ENCODE results near the gene SPACDR. TPM values are rescaled to one million over a fixed set of nuclear protein-coding genes. Genes with fewer than 3 reads are reported as not detected.

SPACDR gene
- total and polyA plus RNA-seq, 9 of the 15 experiments (the other 6 are each of a cell fraction or from before 2014, with no cell fraction given): 0.07 to 0.55 (median 0.14) TPM; not detected in 1

- Histone ChIP-seq H3K4me1 (replicated peaks in 1 of 2; ENCODE audit: control insufficient read depth in 2 of 2, insufficient read depth in 2 of 2, low read length in 2 of 2) (peaks cover 27 to 42% of the 10 kb centered on the region in 2 experiments), H3K9ac (ENCODE audit: insufficient read depth in 1 of 2, low read depth in 2 of 2, low read length in 2 of 2) (peak within 1 kb of the TSS; percentile 96 to 97), H3K79me2 (ENCODE audit: control insufficient read depth, insufficient read depth, low read length) (peaks cover 39% of the 10 kb centered on the region), H3K27ac (ENCODE audit: extremely low read depth, low read depth, low read length) (peak within 1 kb of the TSS; percentile 98), H2AFZ (ENCODE audit: low read depth, low read length) (peak within 1 kb of the TSS; percentile 98), H3K4me3 (peak within 1 kb of the TSS; percentile 82), H3K4me2 (ENCODE audit: insufficient read depth, low read length) (peak within 1 kb of the TSS; percentile 97), H3K9me3 (replicated peaks; ENCODE audit: control insufficient read depth, insufficient read depth, low read depth, low read length) (peaks cover 4% of the 10 kb centered on the region; the same call in 1 of the 2 replicates), H3K27me3 (ENCODE audit: control insufficient read depth in 2 of 2, insufficient read depth in 2 of 2, low read length in 2 of 2) (no peaks in the 10 kb centered on the region), H3K9me1 (ENCODE audit: control insufficient read depth, insufficient read depth, low read length) (peaks cover 15% of the 10 kb centered on the region), H4K20me1 (replicated peaks; ENCODE audit: control insufficient read depth, insufficient read depth, low read length) (peaks cover 19% of the 10 kb centered on the region), H3K36me3 (ENCODE audit: control insufficient read depth, insufficient read depth, low read length) (peaks cover 30% of the 10 kb centered on the region)
- CTCF ChIA-PET (ENCODE audit: low intra/inter-chr PET ratio): no interaction called here
- DNase-seq (ENCODE audit: extremely low read depth in 1 of 4, low spot score in 3 of 4) (peak; percentile 90 to 100 (median 94)), ATAC-seq (peak; percentile 64), FAIRE-seq (no peak)
- intact Hi-C loops (cut with micrococcal nuclease): loop anchor here (2.0 kb wide), 1 partner anchor 16 kb away; no protein-coding TSS in a partner anchor
- 2% methylated on average over 64 of the region's 66 CpGs for WGBS (ENCODE audit: insufficient coverage, low coverage, missing lambda C conversion rate)
- POLR2A ChIA-PET: interaction anchor here (0.6 to 3.7 kb wide), 34 partner anchors 9 to 1317 kb away, joined by 3 to 58 read pairs (median 5); partner anchors contain the start of genes FBXO24, LRCH4, MOSPD3 and POP7
- in situ Hi-C loops (cut with MboI): no loop called here
- TSS peak; percentile 35 for BruUV-seq (replicated peaks)
- TF ChIP-seq MAFF (IDR thresholded peaks at IDR 0.05; ENCODE audit: low read length) (no peak), DNMT1 (IDR thresholded peaks at IDR 0.05) (0 out of 2 replicates have a peak, but pooled peaks have one; percentile 50), ZFPM2 (CRISPR knock-in tag; IDR thresholded peaks at IDR 0.05) (peak; percentile 90), BHLHE40 (IDR thresholded peaks at IDR 0.05; ENCODE audit: low read length) (peak; percentile 78), TSC22D4 (tag; IDR thresholded peaks at IDR 0.05) (no peak), NR3C1 (CRISPR knock-in tag; IDR thresholded peaks at IDR 0.05) (peak; percentile 95), FOSL1 (tag; conservative IDR thresholded peaks at IDR 0.05) (peak; percentile 39), NCOR1 (IDR thresholded peaks at IDR 0.05) (peak; percentile 85), RUNX1 (IDR thresholded peaks at IDR 0.05; ENCODE audit: low read depth) (no peak), KDM5B (IDR thresholded peaks at IDR 0.05; ENCODE audit: insufficient replicate concordance, low read depth, low read length) (peak; percentile 99), KHSRP (IDR thresholded peaks at IDR 0.05) (no peak), NFIC (IDR thresholded peaks at IDR 0.05) (peak; percentile 87), NUFIP1 (IDR thresholded peaks at IDR 0.05; ENCODE audit: partially characterized antibody) (peak; percentile 69), POLR2H (tag; IDR thresholded peaks at IDR 0.05; ENCODE audit: low read depth) (peak; percentile 98), MXI1 (IDR thresholded peaks at IDR 0.05; ENCODE audit: low read depth, low read length) (peak; percentile 29; the same call in 1 of the 2 replicates), ZNF707 (CRISPR knock-in tag; conservative IDR thresholded peaks at IDR 0.05) (no peak), HMG20B (CRISPR knock-in tag; IDR thresholded peaks at IDR 0.05) (peak; percentile 93), POLR2B (IDR thresholded peaks at IDR 0.05; ENCODE audit: low read depth, partially characterized antibody) (peak; percentile 100), KLF13 (tag; IDR thresholded peaks at IDR 0.05; ENCODE audit: borderline replicate concordance, low read depth) (peak; percentile 92), ZBTB43 (CRISPR knock-in tag; IDR thresholded peaks at IDR 0.05) (peak; percentile 93), E2F3 (CRISPR knock-in tag; IDR thresholded peaks at IDR 0.05) (peak; percentile 98), SUPT5H (IDR thresholded peaks at IDR 0.05) (peak; percentile 100), ZNF165 (CRISPR knock-in tag; IDR thresholded peaks at IDR 0.05; ENCODE audit: borderline replicate concordance) (0 out of 2 replicates have a peak, but pooled peaks have one; percentile 7), ZC3H8 (IDR thresholded peaks at IDR 0.05) (peak; percentile 84; the same call in 1 of the 2 replicates), HNRNPK (IDR thresholded peaks at IDR 0.05; ENCODE audit: low read depth, low read length, poor library complexity, severe bottlenecking) (peak; percentile 83)
Observed at GRCh38 chr7:100428199-100428966, 35.7 kb downstream of the SPACDR start, which contains the start of gene ZCWPW1. TSS of gene ZCWPW1 (minus strand) at chr7:100428703. CDS start at chr7:100420649, 8,054 bp downstream.

Measured in K562 (cell line).